SH-SY5Y (cell line): ENCODE measurements around the gene ARSA.

Experiments used
- GATA2 ChIP-seq: IDR thresholded peaks from 2 replicates; pipeline ENCODE4 v1.6.1; 2011; ENCODE audit warnings: mild to moderate bottlenecking, low read depth, low read length
- GATA3 ChIP-seq: IDR thresholded peaks from 2 replicates; pipeline ENCODE4 v1.6.1; 2011; ENCODE audit warnings: low read depth, mild to moderate bottlenecking, low read length, moderate library complexity

Gene ARSA

DNA sequence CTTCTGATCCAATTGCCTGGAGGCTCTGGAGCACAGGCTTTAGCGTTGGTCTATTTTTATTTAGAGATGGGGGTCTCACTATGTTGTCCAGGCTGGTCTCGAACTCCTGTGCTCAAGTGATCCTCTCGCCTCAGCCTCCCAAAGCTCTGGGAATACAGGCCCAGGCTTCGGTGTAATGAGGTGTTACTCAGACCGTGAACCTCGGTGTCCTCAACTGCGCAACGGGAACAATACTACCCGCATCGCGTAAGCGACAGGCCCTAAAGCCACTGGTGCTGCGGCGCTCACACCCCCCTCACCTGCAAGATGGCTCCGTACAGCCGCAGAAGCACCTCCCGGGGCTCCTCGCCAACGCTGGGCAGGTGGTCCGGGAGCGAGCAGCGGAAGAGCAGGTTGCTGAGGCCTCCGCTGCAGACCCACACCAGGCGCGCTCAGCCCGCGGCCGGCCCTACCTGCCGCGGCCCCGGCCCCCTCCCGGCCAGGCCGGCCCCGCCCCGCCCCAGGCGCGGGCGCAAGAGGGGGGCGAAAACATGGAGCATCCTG lies 45.9 kb downstream of the ARSA start:
- TF ChIP-seq GATA2 (no peak), GATA3 (no peak)

DNA sequence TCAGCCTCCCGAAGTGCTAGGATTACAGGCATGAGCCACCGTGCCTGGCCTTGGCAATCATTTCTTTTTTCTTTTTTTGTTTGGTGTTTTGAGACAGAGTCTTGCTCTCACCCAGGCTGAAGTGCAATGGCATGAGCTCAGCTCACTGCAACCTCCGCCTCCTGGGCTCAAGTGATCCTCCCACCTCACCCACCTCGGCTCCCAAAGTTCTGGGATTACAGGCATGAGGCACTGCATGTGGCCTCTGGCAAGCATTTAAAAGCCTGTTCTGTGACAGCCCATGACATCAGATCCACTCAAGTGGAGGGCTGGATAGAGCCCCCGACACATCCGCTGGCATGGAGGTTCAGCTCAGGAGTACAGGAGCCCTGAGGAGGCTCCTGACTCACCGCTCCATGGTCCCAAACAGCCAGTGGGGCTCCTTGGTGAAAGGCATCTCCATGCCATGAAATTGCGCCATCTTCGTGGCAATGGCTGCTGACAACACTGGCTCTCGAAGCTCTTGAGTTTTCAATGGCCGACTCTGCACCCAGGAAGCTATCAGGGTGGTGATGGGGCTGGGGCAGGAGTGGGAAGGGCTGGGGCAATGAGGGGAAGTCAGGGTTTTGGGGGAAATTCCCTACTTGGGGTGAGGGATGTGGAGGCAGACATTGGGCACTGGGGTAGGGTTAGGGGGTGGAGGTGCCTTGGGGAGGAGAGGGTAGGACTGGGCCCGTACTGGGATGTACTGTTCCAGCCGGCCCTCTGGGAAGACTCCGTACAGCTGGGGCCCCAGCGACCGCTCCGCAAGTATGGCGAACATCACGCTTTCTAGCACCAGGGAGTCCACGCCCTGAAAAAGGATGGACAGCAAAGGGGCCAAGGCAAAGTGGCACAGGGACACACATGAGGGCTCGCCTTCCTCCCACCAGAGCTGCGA lies 46.7 kb downstream of the ARSA start:
- TF ChIP-seq GATA3, result no peak
- no peak for TF ChIP-seq GATA2

GRCh38 chr22:50579752-50580151 lies 48.2 kb downstream of the ARSA start:
- TF ChIP-seq GATA2 (no peak), GATA3 (no peak)

DNA sequence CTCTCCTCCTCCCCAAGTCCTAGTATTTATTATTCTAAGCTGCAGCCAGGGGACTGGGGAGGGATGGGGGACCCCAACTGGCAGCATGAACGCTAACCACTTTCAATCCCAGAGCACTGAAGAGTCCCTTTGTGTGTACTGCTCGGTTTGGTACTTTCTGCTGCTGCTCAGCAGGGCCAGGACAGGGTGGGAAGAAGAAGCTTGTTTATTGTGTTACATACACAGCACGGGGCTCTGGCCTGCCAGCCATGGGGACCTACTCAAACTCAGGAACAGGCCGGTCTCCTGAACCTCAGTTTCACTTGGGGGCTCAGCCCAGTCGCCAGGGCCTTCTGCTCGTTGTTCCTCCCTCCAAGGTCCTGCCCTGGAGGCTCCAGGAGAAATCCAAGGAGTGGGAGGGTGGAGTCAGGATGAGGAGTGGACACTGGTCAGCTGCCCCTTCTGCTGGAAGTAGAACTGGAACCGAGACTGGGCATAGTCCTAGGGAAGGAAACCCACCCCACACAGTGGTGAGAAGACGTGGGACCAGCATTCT lies 49.1 kb downstream of the ARSA start:
- TF ChIP-seq GATA2, result no peak
- no peak for TF ChIP-seq GATA3

DNA sequence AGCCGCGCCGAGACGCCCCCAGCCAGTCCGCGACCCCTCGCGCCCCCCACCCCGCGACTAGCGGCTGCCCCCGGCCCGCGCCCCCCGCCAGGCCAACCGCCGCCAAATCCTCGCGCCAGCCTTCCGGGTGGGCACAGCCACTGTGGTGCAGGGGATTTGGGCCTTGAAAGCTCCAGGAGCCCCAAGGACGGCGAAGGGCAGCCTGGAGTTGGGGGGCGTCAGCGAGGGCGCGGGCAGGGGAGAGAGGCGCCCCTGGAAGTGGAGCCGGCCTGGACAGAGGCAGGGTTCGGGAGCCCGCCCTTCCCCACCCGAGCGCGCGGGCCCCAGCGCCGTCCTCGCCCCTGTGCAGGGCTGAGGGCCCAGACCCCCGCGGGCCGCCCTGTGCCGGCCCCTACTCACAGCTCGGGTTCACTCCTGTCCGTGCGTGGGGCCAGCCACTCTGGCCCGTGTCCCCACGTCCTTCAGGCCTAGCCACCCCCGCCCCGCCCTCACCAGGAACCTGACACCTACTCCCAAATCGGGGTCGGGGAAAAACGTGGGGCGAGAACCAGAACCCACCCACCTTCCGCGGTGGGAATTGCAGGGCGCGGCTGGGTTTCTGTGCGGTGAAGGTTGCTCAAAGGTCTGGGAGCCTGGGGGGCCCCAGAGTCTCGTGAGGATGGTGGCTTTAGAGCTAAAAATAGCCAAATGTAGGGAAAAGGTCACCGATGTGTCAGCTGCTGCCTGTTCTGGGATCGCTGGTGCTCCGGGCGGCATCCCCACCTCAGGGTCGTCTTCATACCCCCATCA lies 49.8 kb downstream of the ARSA start, which contains the start of gene CPT1B:
TSS of gene CPT1B (minus strand) at position 441 of the 789 bp plus-strand sequence. CDS start 512 bp downstream, outside the sequence.
- TF ChIP-seq GATA3, result no peak
- no peak for TF ChIP-seq GATA2

DNA sequence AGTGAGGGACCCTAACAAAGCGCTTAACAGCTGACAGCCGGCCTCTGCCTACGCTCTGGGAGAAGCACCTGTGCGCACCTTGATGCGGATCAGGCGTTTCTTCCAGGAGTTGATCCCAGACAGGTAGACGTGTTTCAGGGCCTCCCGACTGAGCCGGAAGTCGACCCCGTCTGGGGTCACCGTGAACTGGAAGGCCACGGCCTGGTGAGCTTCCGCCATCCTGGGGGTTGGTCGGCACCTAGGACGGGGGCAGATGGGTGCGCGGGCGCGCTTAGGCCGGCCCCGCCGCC lies 50.3 kb downstream of the ARSA start:
- no peak for TF ChIP-seq GATA3
- no peak for TF ChIP-seq GATA2

GRCh38 chr22:50576806-50577696 lies 50.9 kb downstream of the ARSA start:
- no peak for TF ChIP-seq GATA2
- TF ChIP-seq GATA3, result no peak

DNA sequence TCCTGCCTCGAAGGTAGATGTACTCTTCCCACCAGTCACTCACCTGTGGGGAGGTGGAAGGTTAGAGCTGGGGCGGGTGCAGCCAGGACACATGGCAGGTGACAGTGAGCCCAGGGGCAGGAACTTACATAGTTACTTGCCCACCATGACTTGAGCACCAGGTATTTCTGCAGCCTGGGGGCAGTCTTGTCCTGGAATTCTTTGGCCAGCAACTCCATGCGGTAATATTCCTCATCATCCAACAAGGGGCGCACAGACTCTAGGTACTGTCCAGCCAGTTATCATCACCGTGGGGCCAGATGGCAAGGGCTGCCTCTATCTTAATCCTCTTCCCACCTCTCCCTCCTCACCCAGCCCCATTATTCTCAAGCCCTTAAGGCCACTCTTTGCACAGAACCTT lies 51.9 kb downstream of the ARSA start:
- TF ChIP-seq GATA3 (no peak), GATA2 (no peak)

DNA sequence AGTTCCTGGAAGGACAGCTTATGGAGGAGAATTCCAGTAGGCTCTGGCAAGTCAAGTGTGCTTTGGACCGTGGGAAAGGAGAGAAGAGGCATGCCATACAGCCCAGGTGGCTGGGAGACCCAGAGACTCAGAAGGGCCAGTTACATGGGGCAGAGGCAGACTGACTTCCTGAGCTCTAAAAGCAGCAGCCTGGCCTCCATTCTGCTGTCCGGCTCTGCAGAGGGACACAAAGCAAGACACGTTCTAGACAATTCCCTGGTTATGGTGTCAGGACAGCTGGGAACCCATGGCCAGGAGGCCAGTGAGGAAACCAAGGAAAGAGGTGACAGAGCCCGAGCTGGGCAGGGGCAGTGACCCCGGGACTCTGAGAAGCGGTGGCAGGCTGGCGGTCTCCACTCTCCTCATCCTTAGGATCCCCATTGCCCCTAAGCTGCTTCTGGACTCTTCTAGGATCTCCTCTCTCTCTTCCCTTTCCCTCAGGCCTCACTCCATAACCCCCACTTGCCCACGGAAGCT lies 52.5 kb downstream of the ARSA start:
- no peak for TF ChIP-seq GATA3
- TF ChIP-seq GATA2, result no peak
